ENCODE measurements around the gene CTSZ.

GRCh38 chr20:58992911-58993310 lies 14.1 kb downstream of the CTSZ start:
- no peak for TF ChIP-seq CTCF (IDR thresholded peaks at IDR 0.05; ENCODE audit: insufficient read depth, low read length)
- no peak for TF ChIP-seq POLR2AphosphoS5 (IDR thresholded peaks at IDR 0.05; ENCODE audit: low read depth)
- TF ChIP-seq REST (IDR thresholded peaks at IDR 0.05; ENCODE audit: insufficient replicate concordance, low read depth), result no peak
